HepG2 (cell line): Measurements from ENCODE around the gene DND1. TPM values are rescaled to one million over a fixed set of nuclear protein-coding genes. Genes with fewer than 3 reads are reported as not detected.

Experiments
- ADNP ChIP-seq: sonication (generic); formaldehyde crosslinking; IDR thresholded peaks from 2 replicates; pipeline ENCODE4 v1.4.0; 2020; ENCODE audit warnings: missing genetic modification reagents
- CEBPG ChIP-seq: IDR thresholded peaks from 2 replicates; pipeline ENCODE4 v1.6.1; 2016
- FIP1L1 ChIP-seq: fragments of 200-400 bp; formaldehyde crosslinking; IDR thresholded peaks from 2 replicates; pipeline ENCODE4 v1.6.1; 2018; ENCODE audit warnings: low read depth, mild to moderate bottlenecking, low read length, moderate library complexity, borderline replicate concordance; ENCODE audit not compliant: insufficient read depth
- HCFC1 ChIP-seq: fragments of 150-350 bp; IDR thresholded peaks from 2 replicates; pipeline ENCODE4 v1.6.1; 2014; ENCODE audit warnings: low read depth, low read length
- HMG20A ChIP-seq: IDR thresholded peaks from 2 replicates; pipeline ENCODE4 v1.6.1; 2016; ENCODE audit warnings: borderline replicate concordance
- KAT7 ChIP-seq: IDR thresholded peaks from 2 replicates; pipeline ENCODE4 v1.6.1; 2018; ENCODE audit warnings: borderline replicate concordance, missing compliant biosample characterization
- NRL ChIP-seq: sonication (generic); formaldehyde crosslinking; IDR thresholded peaks from 2 replicates; pipeline ENCODE4 v1.5.0; 2020; ENCODE audit warnings: missing genetic modification reagents, mild to moderate bottlenecking, moderate library complexity, borderline replicate concordance
- PHB2 ChIP-seq: fragments of 450-650 bp; IDR thresholded peaks from 2 replicates; pipeline ENCODE4 v1.6.1; 2018; ENCODE audit not compliant: partially characterized antibody
- RXRB ChIP-seq: IDR thresholded peaks from 2 replicates; pipeline ENCODE4 v1.6.1; 2016; ENCODE audit warnings: borderline replicate concordance, missing genetic modification reagents, missing compliant biosample characterization
- STAG1 ChIP-seq: sonication (generic); formaldehyde crosslinking; IDR thresholded peaks from 2 replicates; pipeline ENCODE4 v1.4.0; 2020; ENCODE audit warnings: missing genetic modification reagents
- TAF15 ChIP-seq: fragments of 200-400 bp; formaldehyde crosslinking; IDR thresholded peaks from one replicate; pipeline ENCODE4 v1.6.1; 2018; ENCODE audit warnings: mild to moderate bottlenecking, low read depth, low read length; ENCODE audit not compliant: poor library complexity, severe bottlenecking
- U2AF2 ChIP-seq: fragments of 200-400 bp; formaldehyde crosslinking; IDR thresholded peaks from 2 replicates; pipeline ENCODE4 v1.6.1; 2017; ENCODE audit warnings: low read depth, mild to moderate bottlenecking, low read length
- ZGPAT ChIP-seq: IDR thresholded peaks from 2 replicates; pipeline ENCODE4 v1.6.1; 2016; ENCODE audit warnings: mild to moderate bottlenecking
- ZNF253 ChIP-seq: sonication (generic); formaldehyde crosslinking; IDR thresholded peaks from 2 replicates; pipeline ENCODE4 v1.8.0; 2022; ENCODE audit warnings: mild to moderate bottlenecking, missing genetic modification reagents, borderline replicate concordance
- polyA plus RNA-seq, 8 experiments: library from polyadenylated mRNA; depleted of rRNA in 3 of 8; stranded (reverse) in 7 of 8; unstranded in 1 of 8; fragments of >200 nt; fragmentation: Illumina TruSeq in 4 of 8; extraction: Trizol in 4 of 8; gene quantifications; 2 replicates each; pipeline versions ENCODE4 v1.2.1 to v1.2.3, GENCODE V29; 2011 to 2016; ENCODE audit warnings: low read depth in 4 of 8, missing spikeins in 1 of 8, mixed read lengths in 1 of 8; ENCODE audit not compliant: insufficient read depth in 1 of 8
- total RNA-seq, 5 experiments: library from RNA; depleted of rRNA; stranded (reverse); fragments of >200 nt; fragmentation: Illumina TruSeq; extraction: Trizol; gene quantifications; 2 replicates each; pipeline ENCODE4 v1.2.3, GENCODE V29; 2016; ENCODE audit warnings: low read depth in 1 of 5
- TF ChIP-seq, protein P1 (sequence below): fragments of 450-650 bp; IDR thresholded peaks from 2 replicates; pipeline ENCODE4 v1.6.1; 2017
- TF ChIP-seq, protein P2 (sequence below): IDR thresholded peaks from 2 replicates; pipeline ENCODE4 v1.6.1; 2018; ENCODE audit warnings: missing genetic modification reagents, mild to moderate bottlenecking, missing compliant biosample characterization
- TF ChIP-seq, protein P3 (sequence below), 2 experiments: fragments of 450-650 bp in 1 of 2; sonication (generic) in 1 of 2; formaldehyde crosslinking; IDR thresholded peaks; 2 replicates each; pipeline versions ENCODE4 v1.5.0 to v1.8.0; 2020 to 2022; ENCODE audit warnings: mild to moderate bottlenecking in 1 of 2, missing genetic modification reagents in 1 of 2
- TF ChIP-seq, protein P4 (sequence below): sonication (generic); formaldehyde crosslinking; conservative IDR thresholded peaks from 2 replicates; pipeline ENCODE4 v1.8.1; 2023; ENCODE audit warnings: missing genetic modification reagents
- TF ChIP-seq, protein P5 (sequence below): sonication (generic); formaldehyde crosslinking; IDR thresholded peaks from 2 replicates; pipeline ENCODE4 v1.8.1; 2023; ENCODE audit warnings: mild to moderate bottlenecking, moderate library complexity, missing genetic modification reagents

DND1 gene
- total and polyA plus RNA-seq, 2 of the 13 experiments (the other 11 are each of a cell fraction or from before 2014, with no cell fraction given): 0.48 to 0.55 TPM

GRCh38 chr5:140690941-140691924 lies 17.9 kb upstream of the DND1 start, which contains the start of the genes HARS1 and HARS2 (continued):
- TF ChIP-seq, protein P1, sequence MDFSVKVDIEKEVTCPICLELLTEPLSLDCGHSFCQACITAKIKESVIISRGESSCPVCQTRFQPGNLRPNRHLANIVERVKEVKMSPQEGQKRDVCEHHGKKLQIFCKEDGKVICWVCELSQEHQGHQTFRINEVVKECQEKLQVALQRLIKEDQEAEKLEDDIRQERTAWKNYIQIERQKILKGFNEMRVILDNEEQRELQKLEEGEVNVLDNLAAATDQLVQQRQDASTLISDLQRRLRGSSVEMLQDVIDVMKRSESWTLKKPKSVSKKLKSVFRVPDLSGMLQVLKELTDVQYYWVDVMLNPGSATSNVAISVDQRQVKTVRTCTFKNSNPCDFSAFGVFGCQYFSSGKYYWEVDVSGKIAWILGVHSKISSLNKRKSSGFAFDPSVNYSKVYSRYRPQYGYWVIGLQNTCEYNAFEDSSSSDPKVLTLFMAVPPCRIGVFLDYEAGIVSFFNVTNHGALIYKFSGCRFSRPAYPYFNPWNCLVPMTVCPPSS: no peak
- TF ChIP-seq KAT7 (CRISPR knock-in tag) (peak; percentile 71; the same call in 1 of the 2 replicates), FIP1L1 (0 out of 2 replicates have a peak, but pooled peaks have one; percentile 57), U2AF2 (no peak), ZGPAT (CRISPR knock-in tag) (peak; percentile 93), PHB2 (no peak), TAF15 (no peak), CEBPG (peak; percentile 47), RXRB (CRISPR knock-in tag) (no peak), HCFC1 (peak; percentile 41; the same call in 1 of the 2 replicates), ADNP (CRISPR knock-in tag) (no peak), STAG1 (CRISPR knock-in tag) (peak; percentile 39), ZNF253 (CRISPR knock-in tag) (no peak), HMG20A (CRISPR knock-in tag) (no peak), NRL (CRISPR knock-in tag) (peak; percentile 67; the same call in 1 of the 2 replicates)
- TF ChIP-seq, protein P2, sequence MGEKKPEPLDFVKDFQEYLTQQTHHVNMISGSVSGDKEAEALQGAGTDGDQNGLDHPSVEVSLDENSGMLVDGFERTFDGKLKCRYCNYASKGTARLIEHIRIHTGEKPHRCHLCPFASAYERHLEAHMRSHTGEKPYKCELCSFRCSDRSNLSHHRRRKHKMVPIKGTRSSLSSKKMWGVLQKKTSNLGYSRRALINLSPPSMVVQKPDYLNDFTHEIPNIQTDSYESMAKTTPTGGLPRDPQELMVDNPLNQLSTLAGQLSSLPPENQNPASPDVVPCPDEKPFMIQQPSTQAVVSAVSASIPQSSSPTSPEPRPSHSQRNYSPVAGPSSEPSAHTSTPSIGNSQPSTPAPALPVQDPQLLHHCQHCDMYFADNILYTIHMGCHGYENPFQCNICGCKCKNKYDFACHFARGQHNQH (CRISPR knock-in tag): peak; percentile 85
- TF ChIP-seq, protein P3, sequence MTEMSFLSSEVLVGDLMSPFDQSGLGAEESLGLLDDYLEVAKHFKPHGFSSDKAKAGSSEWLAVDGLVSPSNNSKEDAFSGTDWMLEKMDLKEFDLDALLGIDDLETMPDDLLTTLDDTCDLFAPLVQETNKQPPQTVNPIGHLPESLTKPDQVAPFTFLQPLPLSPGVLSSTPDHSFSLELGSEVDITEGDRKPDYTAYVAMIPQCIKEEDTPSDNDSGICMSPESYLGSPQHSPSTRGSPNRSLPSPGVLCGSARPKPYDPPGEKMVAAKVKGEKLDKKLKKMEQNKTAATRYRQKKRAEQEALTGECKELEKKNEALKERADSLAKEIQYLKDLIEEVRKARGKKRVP (CRISPR knock-in tag; IDR thresholded peaks at IDR 0.05): peak in 1 of 2 experiments; percentile 84; a peak in 2 of 4 replicates
- TF ChIP-seq, protein P4, sequence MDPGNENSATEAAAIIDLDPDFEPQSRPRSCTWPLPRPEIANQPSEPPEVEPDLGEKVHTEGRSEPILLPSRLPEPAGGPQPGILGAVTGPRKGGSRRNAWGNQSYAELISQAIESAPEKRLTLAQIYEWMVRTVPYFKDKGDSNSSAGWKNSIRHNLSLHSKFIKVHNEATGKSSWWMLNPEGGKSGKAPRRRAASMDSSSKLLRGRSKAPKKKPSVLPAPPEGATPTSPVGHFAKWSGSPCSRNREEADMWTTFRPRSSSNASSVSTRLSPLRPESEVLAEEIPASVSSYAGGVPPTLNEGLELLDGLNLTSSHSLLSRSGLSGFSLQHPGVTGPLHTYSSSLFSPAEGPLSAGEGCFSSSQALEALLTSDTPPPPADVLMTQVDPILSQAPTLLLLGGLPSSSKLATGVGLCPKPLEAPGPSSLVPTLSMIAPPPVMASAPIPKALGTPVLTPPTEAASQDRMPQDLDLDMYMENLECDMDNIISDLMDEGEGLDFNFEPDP (CRISPR knock-in tag): no peak
- TF ChIP-seq, protein P5, sequence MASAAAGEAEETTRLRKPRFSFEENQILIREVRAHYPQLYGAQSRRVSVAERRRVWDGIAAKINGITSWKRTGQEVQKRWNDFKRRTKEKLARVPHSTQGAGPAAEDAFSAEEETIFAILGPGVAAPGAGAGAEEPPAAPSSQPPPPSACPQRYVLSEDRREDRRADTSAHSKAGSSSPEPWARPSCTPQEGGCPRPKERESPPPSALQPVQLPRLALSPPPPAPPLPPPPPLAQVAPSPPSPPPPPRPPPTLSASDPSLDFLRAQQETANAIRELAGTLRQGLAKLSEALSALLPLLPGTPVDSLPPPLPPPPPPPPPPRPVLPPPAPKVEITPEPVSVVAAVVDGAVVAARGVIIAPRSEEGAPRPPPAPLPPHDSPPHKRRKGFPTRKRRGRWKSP (CRISPR knock-in tag): no peak; the same call in 1 of the 2 replicates
